HG03135 (cell line): Measurements from ENCODE around the gene PHF21B.

Experiments
- ATAC-seq: cut with Tn5 transposase; IDR thresholded peaks from one replicate; pipeline ENCODE4 v1.9.1; 2021; ENCODE audit warnings: mild to moderate bottlenecking, moderate library complexity; ENCODE audit not compliant: unreplicated experiment

Gene PHF21B

DNA sequence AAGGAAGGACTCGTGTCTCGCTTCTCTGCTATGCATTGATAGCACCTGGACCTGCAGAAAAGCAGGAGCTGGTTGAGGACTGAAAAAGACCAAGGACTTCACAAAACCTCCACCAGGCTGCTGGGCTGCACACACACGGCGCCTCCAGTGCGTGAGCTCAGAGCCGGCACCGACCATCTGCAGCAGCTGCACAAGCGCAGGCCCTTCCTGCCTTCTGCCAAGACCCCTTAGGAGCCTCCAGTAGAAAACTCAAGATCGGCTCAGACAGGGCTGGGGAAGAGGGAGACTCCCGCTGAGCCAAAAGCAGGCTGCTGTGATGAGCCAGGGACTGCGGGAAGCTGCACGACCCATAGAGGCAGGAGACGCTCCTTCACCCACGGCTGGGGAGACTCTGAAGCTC, 70.9 kb downstream of the PHF21B start:
- no peak for ATAC-seq

- ATAC-seq: no peak
Observed at GRCh38 chr22:44937216-44937615, 72.6 kb downstream of the PHF21B start.

- no peak for ATAC-seq
Observed at GRCh38 chr22:44936201-44936600, 73.6 kb downstream of the PHF21B start.

- ATAC-seq: no peak
Observed at GRCh38 chr22:44935724-44936123, 74.1 kb downstream of the PHF21B start.

- ATAC-seq: no peak
Observed at GRCh38 chr22:44934454-44934735, 75.4 kb downstream of the PHF21B start.

DNA sequence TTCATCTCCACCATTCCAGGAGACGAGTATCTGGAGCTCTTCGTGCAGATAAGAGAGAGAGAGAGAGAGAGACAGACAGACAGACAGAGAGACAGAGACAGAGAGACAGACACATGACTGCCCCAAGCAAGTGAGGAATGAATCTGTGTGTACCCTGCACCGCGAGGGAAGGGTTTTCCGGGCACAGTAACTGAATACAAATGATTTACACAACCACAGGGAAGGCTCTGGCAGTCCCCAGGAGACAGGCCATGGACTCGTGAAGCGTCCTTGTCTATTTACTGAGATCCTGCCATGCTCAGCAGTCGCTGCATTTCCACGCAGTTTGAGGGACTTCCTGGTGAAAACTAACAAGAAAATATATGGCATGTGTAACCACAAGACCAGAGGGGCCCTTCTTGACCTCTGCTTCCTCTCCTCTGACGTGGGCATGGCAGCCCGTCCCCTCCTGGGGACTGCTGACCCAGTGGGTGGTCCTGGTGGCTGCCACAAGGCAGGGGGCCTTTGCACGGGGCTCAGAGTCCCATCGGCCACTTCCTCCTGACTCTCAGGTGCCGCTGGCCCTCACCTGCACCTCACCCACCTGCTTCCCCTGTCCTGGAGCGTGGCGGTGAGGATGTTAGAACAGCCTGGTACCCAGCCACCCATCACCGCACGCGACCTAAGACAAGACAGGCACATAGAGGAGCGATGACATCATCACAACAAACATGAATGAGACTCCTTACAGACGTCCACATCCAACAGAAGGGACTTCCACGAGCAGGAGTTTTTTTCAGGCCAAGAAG, 75.9 kb downstream of the PHF21B start:
- ATAC-seq: no peak

DNA sequence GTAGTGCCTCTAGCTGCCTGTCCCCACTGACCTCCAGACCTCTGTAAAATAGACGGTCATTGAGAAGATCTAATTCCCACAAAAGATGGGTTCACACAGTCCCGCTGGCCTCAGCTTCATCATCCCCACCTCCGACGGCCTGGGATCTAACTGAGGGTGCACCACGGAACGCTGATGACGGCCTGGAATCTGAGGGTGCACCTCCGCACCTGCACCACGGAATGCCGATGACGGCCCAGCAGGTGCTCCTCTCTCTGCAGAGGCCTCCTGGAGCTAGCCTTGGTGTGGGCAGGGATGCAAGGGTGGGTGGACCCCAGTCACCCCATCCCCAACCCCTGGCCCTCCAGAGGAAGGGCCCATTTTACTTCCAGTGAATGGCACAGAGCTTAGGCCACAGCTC, 77.3 kb downstream of the PHF21B start:
- ATAC-seq: no peak

- ATAC-seq: no peak
Observed at GRCh38 chr22:44931766-44932165, 78.0 kb downstream of the PHF21B start.

DNA sequence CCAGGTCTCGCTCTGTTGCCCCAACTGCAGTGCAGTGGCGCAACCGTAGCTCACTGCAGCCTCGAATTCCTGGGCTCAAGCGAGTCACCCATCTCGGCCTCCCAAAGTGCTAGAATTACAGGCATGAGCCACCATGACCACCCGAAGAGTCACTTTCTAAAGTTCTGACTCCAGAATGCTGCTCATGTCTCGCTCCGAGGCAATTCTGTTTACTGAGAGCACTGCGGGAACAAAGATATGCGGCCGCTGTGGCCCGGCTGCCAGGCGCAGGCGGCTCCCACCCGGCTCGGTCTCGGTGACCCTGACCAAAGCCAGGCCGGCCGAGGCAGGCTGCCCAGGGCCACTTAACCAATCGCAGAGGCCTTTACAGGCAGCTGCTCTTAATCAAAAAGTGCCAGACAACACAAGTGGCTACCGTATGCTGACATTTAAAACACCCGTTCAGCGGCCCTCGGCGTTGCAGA, 78.7 kb downstream of the PHF21B start:
- no peak for ATAC-seq

GRCh38 chr22:44930711-44931035, 79.1 kb downstream of the PHF21B start:
- ATAC-seq: no peak

- no peak for ATAC-seq
Observed at GRCh38 chr22:44930016-44930710, 79.6 kb downstream of the PHF21B start.

DNA sequence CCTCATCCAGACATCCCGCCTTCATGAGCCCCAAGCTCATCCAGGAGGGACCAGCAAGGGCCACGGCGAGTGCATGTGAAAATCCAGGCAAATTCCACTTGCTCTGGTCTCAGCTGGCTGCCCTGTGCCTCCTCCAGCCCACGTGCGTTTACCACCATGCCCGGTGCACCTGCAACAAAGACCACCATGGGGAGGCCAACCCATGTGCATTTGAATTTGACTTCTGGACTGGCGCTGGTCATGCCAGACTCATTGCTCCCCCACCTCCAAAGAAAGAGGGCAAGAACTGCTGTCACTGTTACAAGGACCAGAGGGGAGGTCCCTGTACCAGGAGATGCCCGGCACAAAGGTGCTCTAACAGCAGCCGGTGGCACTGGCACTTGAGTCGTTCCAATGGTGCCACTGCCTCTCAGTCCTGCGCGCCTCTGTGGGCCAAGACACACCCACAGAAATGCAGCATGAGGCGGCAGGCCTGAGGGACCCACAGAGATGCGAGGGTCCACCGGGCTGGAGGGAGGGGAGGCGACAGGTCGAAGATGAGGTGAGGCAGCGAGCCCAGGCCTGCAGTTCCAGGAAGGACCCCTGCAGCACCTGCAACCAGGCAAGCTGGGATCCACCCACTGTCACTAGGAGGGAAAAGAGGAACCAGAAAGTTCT, 80.3 kb downstream of the PHF21B start:
- no peak for ATAC-seq

GRCh38 chr22:44928711-44929358, 81.0 kb downstream of the PHF21B start:
- no peak for ATAC-seq

- no peak for ATAC-seq
Observed at GRCh38 chr22:44928136-44928463, 81.7 kb downstream of the PHF21B start.

- no peak for ATAC-seq
Observed at GRCh38 chr22:44927463-44928135, 82.2 kb downstream of the PHF21B start.

- ATAC-seq: no peak
Observed at GRCh38 chr22:44926491-44927415, 83.1 kb downstream of the PHF21B start.

DNA sequence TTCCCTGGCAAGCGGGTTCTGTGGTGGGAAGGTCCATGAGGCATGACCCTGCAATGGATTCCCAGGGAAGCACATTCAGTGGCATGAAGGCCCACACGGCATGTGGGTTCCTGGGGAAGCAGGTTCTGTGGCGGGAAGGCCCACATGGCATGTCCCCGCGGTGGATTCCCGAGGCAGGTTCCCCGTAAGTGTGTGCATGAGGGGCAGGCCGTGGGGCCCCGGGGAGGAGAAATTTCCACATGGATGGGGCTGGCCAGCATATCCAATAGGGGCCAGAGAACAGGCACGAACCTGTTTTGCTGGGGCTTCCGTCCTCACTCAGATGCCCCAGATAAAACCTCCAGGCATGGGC, 83.7 kb downstream of the PHF21B start:
- no peak for ATAC-seq

- no peak for ATAC-seq
Observed at GRCh38 chr22:44925465-44926123, 84.2 kb downstream of the PHF21B start.

DNA sequence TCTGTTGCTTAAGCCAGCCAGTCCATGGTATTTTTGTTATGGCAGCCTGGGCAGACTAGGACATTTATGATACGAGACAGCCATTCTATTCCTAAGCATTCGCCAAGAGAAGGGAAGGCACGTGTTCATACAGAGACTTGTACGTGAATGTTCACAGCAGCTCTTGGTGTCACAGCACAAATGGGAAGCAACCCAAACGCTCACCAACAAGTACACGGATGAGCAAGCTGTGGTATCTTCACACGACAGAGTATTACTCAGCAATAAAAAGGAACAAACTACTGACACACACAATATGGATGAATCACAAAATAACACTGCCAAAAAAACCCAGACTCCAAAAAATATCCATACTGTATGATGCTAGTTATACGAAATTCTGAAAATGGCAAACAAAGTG, 85.1 kb downstream of the PHF21B start:
- ATAC-seq: no peak

DNA sequence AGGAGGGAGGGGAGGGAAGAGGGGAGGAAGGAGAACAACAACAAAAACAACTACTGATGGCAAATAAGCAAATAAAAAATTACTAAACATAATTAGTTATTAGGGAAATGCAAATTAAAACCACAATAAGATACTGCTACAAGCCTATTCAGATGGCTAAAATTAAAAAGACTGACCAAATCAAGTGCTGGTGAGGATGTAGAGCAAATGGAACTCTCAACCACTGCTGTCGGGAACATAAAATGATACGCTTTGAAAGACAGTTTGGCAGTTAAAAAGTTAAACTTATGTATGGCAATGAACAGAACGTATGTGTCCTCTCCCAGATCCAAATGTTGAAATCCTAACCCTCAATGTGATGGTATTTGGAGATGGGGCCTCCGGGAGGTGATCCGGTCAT, 85.7 kb downstream of the PHF21B start:
- ATAC-seq: no peak
